HEK293 (cell line): ENCODE measurements around the gene ELL2.

Experiments
- CTCF ChIA-PET: fragments of 350-600 bp; formaldehyde crosslinking; extraction: SDS; loops from one replicate; lab custom pipeline; 2021; ENCODE audit warnings: antibody characterized with exemption; lab: Yijun Ruan, JAX
- POLR2A ChIA-PET: fragments of 300-600 bp; formaldehyde crosslinking; extraction: SDS; loops from one replicate; lab custom pipeline; 2020; ENCODE audit warnings: antibody characterized with exemption, inconsistent platforms; lab: Yijun Ruan, JAX
- H3K27ac ChIP-seq: fragments of 200-500 bp; sonication (Bioruptor generic); 2 replicates; pipeline ENCODE4 v1.5.1; 2014; ENCODE audit warnings: low read depth, low read length, control low read depth, inconsistent platforms; ENCODE audit errors: extremely low read depth
- H3K36me3 ChIP-seq, 2 experiments: fragments of 200-500 bp in 1 of 2; sonication (Bioruptor generic) in 1 of 2; 1 replicate in 1 of 2; 2 replicates in 1 of 2; pipeline ENCODE4 v1.5.1; 2014 to 2017; ENCODE audit warnings: inconsistent platforms in 2 of 2, low read length in 2 of 2; ENCODE audit not compliant: control insufficient read depth in 2 of 2, insufficient read depth in 1 of 2
- H3K4me1 ChIP-seq: fragments of 200-500 bp; sonication (Bioruptor generic); 2 replicates; pipeline ENCODE4 v1.5.1; 2014; ENCODE audit warnings: mild to moderate bottlenecking, low read length, inconsistent platforms; ENCODE audit not compliant: control insufficient read depth, insufficient read depth
- H3K4me3 ChIP-seq: 2 replicates; pipeline ENCODE4 v1.5.1; 2011; ENCODE audit warnings: low read depth, mild to moderate bottlenecking, control low read depth, low read length, moderate library complexity
- H3K9me3 ChIP-seq: fragments of 200-500 bp; sonication (Bioruptor generic); 2 replicates; pipeline ENCODE4 v1.5.1; 2014; ENCODE audit warnings: low read depth, low read length, inconsistent platforms; ENCODE audit not compliant: control insufficient read depth, insufficient read depth
- BCL6B ChIP-seq: fragments of 450-650 bp; formaldehyde crosslinking; IDR thresholded peaks from 2 replicates; pipeline ENCODE4 v1.5.1; 2017; ENCODE audit warnings: missing biosample characterization, missing genetic modification characterization
- INSM2 ChIP-seq: fragments of 450-650 bp; formaldehyde crosslinking; IDR thresholded peaks from 2 replicates; pipeline ENCODE4 v1.5.1; 2016; ENCODE audit warnings: missing biosample characterization, missing genetic modification characterization
- KLF10 ChIP-seq: fragments of 450-650 bp; IDR thresholded peaks from 2 replicates; pipeline ENCODE4 v1.5.1; 2018; ENCODE audit warnings: missing biosample characterization, mild to moderate bottlenecking, missing genetic modification characterization
- MZF1 ChIP-seq: fragments of 450-650 bp; formaldehyde crosslinking; IDR thresholded peaks from 2 replicates; pipeline ENCODE4 v1.5.1; 2017; ENCODE audit warnings: missing biosample characterization, missing genetic modification characterization, borderline replicate concordance
- PBX3 ChIP-seq: sonication (generic); formaldehyde crosslinking; IDR thresholded peaks from 2 replicates; pipeline ENCODE4 v1.8.1; 2022; ENCODE audit warnings: mild to moderate bottlenecking, moderate library complexity, missing genetic modification reagents
- PRDM10 ChIP-seq: fragments of 450-650 bp; formaldehyde crosslinking; IDR thresholded peaks from 2 replicates; pipeline ENCODE4 v1.5.1; 2016; ENCODE audit warnings: missing biosample characterization, missing genetic modification characterization
- RBAK ChIP-seq: fragments of 450-650 bp; formaldehyde crosslinking; IDR thresholded peaks from 2 replicates; pipeline ENCODE4 v1.5.1; 2016; ENCODE audit warnings: missing biosample characterization, missing genetic modification characterization
- ZBTB20 ChIP-seq: fragments of 450-650 bp; formaldehyde crosslinking; IDR thresholded peaks from 2 replicates; pipeline ENCODE4 v1.5.1; 2016; ENCODE audit warnings: missing biosample characterization, missing genetic modification characterization
- ZFP37 ChIP-seq: fragments of 450-650 bp; formaldehyde crosslinking; IDR thresholded peaks from 2 replicates; pipeline ENCODE4 v1.5.1; 2016; ENCODE audit warnings: missing biosample characterization, missing genetic modification characterization
- ZNF121 ChIP-seq: fragments of 450-650 bp; formaldehyde crosslinking; IDR thresholded peaks from 2 replicates; pipeline ENCODE4 v1.5.1; 2016; ENCODE audit warnings: missing biosample characterization, missing genetic modification characterization
- ZNF138 ChIP-seq: fragments of 450-650 bp; formaldehyde crosslinking; IDR thresholded peaks from 2 replicates; pipeline ENCODE4 v1.5.1; 2016; ENCODE audit warnings: missing biosample characterization, missing genetic modification characterization, borderline replicate concordance
- ZNF146 ChIP-seq: fragments of 450-650 bp; formaldehyde crosslinking; IDR thresholded peaks from 2 replicates; pipeline ENCODE4 v1.5.1; 2016; ENCODE audit warnings: missing biosample characterization, missing genetic modification characterization
- ZNF148 ChIP-seq: fragments of 450-650 bp; formaldehyde crosslinking; IDR thresholded peaks from 2 replicates; pipeline ENCODE4 v1.5.0; 2017; ENCODE audit warnings: missing biosample characterization, missing genetic modification characterization, borderline replicate concordance
- ZNF350 ChIP-seq: fragments of 450-650 bp; formaldehyde crosslinking; IDR thresholded peaks from 2 replicates; pipeline ENCODE4 v1.5.0; 2017; ENCODE audit warnings: missing biosample characterization, mild to moderate bottlenecking, missing genetic modification characterization
- ZNF354C ChIP-seq: fragments of 450-650 bp; formaldehyde crosslinking; IDR thresholded peaks from 2 replicates; pipeline ENCODE4 v1.5.1; 2016; ENCODE audit warnings: missing biosample characterization, missing genetic modification characterization, low read depth, borderline replicate concordance
- ZNF416 ChIP-seq: fragments of 450-650 bp; formaldehyde crosslinking; IDR thresholded peaks from 2 replicates; pipeline ENCODE4 v1.5.1; 2016; ENCODE audit warnings: missing biosample characterization, missing genetic modification characterization
- ZNF501 ChIP-seq: fragments of 450-650 bp; formaldehyde crosslinking; IDR thresholded peaks from 2 replicates; pipeline ENCODE4 v1.5.1; 2016; ENCODE audit warnings: missing biosample characterization, missing genetic modification characterization
- ZNF513 ChIP-seq: fragments of 450-650 bp; IDR thresholded peaks from 2 replicates; pipeline ENCODE4 v1.5.1; 2018; ENCODE audit warnings: missing biosample characterization, missing genetic modification characterization
- ZNF596 ChIP-seq: fragments of 450-650 bp; IDR thresholded peaks from 2 replicates; pipeline ENCODE4 v1.5.0; 2018; ENCODE audit warnings: missing biosample characterization, mild to moderate bottlenecking, missing genetic modification characterization, moderate library complexity
- ZNF624 ChIP-seq: fragments of 450-650 bp; formaldehyde crosslinking; IDR thresholded peaks from 2 replicates; pipeline ENCODE4 v1.5.1; 2017; ENCODE audit warnings: missing biosample characterization, missing genetic modification characterization
- ZNF76 ChIP-seq: fragments of 450-650 bp; formaldehyde crosslinking; IDR thresholded peaks from 2 replicates; pipeline ENCODE4; 2016; ENCODE audit warnings: low read depth, missing biosample characterization, missing genetic modification characterization, borderline replicate concordance
- ZNF830 ChIP-seq: fragments of 450-650 bp; IDR thresholded peaks from 2 replicates; pipeline ENCODE4 v1.5.0; 2018; ENCODE audit warnings: missing biosample characterization, missing genetic modification characterization, low read depth, mild to moderate bottlenecking, moderate library complexity

The ELL2 gene

GRCh38 chr5:95908799-95909198 is 52.9 kb downstream of the ELL2 start:
- H3K27ac ChIP-seq, result no peak overlapping the region

GRCh38 chr5:95907740-95908706 is 53.6 kb downstream of the ELL2 start:
- ChIA-PET CTCF (interaction anchor here (0.6 kb wide), 1 partner anchor 14 kb away, joined by 10 read pairs; no protein-coding TSS in a partner anchor), POLR2A (no interaction called here)
- no peak overlapping the region for H3K27ac ChIP-seq
- no peaks in the 10 kb centered on the region for H3K9me3 ChIP-seq
- TF ChIP-seq KLF10 (tag by site-specific recombination), result no peak
- no peak for TF ChIP-seq MZF1 (tag by site-specific recombination)
- TF ChIP-seq ZNF350 (tag by site-specific recombination), result no peak
- no peak for TF ChIP-seq ZNF121 (tag by site-specific recombination)
- TF ChIP-seq BCL6B (tag by site-specific recombination), result no peak
- no peak for TF ChIP-seq INSM2 (tag by site-specific recombination)
- TF ChIP-seq ZNF513, result no peak
- TF ChIP-seq ZNF830 (tag by site-specific recombination), result no peak
- no peak for TF ChIP-seq RBAK (tag by site-specific recombination)
- no peak for TF ChIP-seq ZBTB20
- no peak for TF ChIP-seq ZNF354C
- TF ChIP-seq PRDM10 (tag by site-specific recombination), result no peak
- TF ChIP-seq ZNF146 (tag by site-specific recombination), result no peak
- TF ChIP-seq ZNF596, result no peak
- no peak for TF ChIP-seq ZNF148 (tag by site-specific recombination)
- no peak for TF ChIP-seq ZNF138 (tag by site-specific recombination)
- TF ChIP-seq ZNF416, result no peak
- TF ChIP-seq PBX3, result no peak
- no peak for TF ChIP-seq ZNF501 (tag by site-specific recombination)
- TF ChIP-seq ZNF624 (tag by site-specific recombination), result no peak
- no peaks in the 10 kb centered on the region for H3K4me1 ChIP-seq
- peaks cover 0 to 14% of the 10 kb centered on the region in 2 experiments; a peak in 1 of 3 replicates for H3K36me3 ChIP-seq
- no peak overlapping the region for H3K4me3 ChIP-seq

More at GRCh38 chr5:95908799-95909198, 52.9 kb downstream of the ELL2 start:
- peaks cover 6% of the 10 kb centered on the region for H3K4me1 ChIP-seq
- no peak overlapping the region for H3K4me3 ChIP-seq
- H3K9me3 ChIP-seq, result no peaks in the 10 kb centered on the region
- TF ChIP-seq ZFP37 (tag by site-specific recombination) (no peak), ZNF76 (tag by site-specific recombination) (no peak)
- ChIA-PET POLR2A (no interaction called here), CTCF (no interaction called here)
- peaks cover 0 to 14% of the 10 kb centered on the region in 2 experiments; a peak in 1 of 3 replicates for H3K36me3 ChIP-seq
